ENCODE data around the gene CHGA.

The CHGA gene

DNA sequence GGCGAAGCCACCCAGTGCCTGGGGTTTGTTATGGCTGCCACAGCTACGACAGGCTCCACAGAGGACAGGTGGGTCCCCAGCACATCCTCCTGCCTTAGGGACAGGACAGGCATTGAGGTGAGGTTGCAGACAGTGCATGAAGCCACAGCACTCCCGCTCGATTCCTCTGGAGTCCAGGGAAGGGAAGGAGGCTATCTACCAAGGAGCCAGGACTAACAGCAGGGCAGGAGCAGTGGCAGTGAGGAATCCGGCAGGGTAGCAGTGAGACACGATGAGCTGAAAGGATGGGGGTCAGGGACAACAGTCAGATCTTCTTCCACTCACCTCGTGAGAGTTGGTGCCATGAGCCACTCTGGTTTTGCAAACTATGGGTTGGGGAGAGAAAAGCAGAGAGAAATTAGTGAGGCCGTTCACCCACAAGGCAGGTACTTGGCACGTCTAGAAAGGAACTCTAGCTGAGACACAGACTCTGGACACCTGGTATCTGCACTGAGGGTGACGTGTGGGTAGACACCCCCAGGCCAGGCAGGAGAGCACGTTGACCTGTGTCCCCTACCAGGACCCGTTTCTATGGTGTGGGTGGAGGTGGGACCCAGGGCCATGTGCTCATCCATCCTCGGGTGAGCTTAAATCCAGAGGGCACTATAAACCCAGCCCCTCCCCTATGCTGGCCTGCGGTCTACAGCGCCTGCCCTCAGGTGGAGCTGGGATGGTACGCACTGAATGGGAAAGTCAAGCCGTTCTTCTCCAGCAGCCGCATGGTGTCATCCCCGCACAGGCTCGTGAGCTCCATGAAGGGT is 39.3 kb downstream of the CHGA start:
- DNase-seq (ENCODE audit: low read depth): no peak

DNA sequence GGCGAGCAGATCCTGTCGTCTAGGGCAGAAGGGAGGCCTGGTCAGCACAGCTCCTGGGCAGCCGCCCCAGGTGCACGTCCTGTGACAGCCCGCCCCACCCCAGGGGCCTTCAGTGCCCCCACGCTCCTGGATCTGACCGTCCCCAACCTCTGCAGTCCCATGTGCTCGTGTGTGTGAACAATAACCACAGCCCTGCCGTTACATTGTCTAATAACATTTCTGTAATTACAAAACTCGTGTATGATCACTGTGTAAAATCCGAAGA is 39.8 kb downstream of the CHGA start:
- DNase-seq (ENCODE audit: low read depth): no peak

DNA sequence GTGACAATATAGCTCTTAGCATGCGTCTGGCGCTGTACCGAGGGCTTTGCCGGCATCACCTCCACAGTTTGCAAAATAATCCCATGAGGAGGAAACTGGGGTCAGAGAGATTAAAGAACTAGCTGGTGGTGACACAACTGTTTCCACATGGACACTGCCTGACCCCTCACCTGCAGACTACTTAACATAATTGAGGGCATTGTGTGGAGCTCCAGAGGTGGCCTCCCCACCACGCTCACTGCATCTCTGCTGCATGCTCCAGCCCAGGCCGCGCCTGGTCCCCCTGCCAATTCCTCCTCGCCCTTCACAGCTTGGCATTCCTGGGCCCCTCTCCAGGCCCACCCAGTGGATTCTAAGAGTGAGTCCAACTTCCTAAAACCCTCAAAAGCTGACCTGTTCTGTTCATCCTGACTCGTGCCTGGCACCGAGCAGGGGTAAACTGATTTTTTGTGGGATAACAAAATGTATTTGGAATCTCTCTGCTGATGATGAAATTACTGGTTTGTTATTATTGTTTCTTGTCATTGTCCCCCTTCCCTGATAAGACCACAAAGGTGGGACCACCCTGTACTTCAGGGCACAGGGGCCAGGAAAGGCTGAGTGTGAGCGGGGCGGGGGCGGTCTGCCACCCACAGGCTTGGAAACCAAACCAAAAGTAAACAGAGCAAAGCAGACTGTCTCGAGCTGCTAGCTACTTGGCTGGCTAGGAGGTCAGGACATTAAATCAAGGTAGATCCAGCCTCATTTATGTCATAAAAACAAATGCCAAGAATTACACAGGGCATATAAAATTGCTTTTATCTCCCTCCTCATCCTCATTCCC is 40.6 kb downstream of the CHGA start:
- DNase-seq (ENCODE audit: low read depth): no peak

DNA sequence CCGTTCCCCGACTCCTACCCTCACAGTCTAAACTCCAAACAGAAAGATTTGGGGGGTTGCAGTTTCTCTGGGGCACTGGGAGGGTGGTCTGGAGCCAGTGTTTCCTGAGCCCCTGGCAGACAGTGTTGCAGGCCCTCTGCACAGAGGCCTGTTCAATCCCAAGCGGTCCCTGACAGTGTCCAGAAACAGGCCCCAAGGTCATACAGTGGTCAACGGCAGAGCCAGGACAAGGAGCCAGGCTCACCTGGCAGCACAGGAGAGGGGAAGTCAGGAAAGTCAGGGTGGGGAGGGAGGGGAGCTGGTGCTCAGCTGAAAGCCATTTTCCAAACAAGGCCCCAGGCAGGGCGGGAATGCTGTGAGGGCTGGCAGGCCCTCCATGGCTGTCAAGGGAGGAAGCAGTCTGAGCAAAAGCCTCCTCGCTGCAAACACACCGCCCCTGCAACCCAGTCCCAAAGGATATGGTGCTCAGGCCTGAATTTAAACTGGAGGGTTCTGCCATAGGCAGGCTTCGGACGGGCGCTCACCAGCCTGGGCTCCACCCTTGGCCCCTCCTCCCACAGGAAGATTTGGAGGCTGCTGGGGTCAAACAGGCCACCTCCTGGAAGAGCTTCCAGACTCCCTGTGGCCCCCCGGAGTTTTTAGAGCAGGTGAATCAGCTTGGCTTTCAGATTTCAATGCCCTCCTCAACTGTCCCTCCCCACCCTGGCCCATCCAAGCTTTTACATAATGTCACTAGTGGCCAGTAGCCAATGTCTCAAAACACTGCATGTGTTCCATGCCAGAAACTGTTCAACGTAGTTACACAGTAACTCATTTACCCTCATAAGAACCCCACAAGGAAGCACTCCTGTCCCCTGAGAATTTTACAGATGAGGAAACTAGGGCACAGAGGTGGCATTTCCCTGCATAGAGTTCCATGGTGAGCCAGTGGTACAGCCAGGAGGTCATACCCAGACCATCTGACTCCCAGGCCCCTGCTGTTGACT is 41.5 kb downstream of the CHGA start:
- DNase-seq (ENCODE audit: low read depth): no peak

DNA sequence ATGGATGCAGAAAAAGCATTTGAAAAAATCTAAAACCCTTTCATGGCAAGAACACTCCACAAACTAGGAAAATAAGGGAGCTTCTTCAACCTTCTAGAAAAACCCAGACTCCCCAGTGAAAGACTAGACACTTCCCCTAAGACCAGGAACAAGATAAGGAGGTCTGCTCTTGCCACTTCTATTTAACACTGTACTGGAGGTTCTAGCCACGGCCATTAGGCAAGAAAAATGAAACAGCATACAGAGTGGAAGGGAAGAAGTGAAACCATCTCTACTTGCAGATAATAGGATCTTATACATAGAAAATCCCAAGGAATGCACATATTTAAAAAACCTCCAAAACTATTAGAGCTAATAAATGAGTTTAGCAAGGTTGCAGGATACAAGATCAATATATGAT is 42.3 kb downstream of the CHGA start:
- DNase-seq (ENCODE audit: low read depth): no peak

DNA sequence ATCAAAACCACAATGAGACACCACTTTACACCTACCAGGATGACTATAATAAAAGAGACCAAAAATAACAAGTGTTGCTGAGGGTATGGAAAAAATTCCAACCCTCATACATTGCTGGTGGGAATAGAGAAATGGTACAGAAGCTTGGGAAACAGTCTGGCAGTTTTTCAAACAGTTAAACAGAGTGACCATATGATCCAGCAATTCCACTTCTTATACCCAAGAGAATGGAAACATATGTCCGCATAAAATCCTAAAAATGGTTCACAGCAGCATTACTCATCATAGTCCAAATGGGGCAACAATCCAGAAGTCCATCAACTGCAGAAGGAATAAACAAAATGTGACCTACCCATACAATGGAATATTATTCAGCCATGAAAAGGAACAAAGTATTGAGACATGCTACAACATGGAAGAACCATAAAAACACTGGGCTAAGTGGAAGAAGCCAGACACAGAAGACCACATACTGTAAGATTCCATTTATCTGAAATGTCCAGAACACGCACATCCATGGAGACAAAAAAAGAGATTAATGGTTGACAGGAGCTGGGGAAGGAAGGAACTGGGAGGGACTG is 44.5 kb downstream of the CHGA start:
- no peak for DNase-seq (ENCODE audit: low read depth)

DNA sequence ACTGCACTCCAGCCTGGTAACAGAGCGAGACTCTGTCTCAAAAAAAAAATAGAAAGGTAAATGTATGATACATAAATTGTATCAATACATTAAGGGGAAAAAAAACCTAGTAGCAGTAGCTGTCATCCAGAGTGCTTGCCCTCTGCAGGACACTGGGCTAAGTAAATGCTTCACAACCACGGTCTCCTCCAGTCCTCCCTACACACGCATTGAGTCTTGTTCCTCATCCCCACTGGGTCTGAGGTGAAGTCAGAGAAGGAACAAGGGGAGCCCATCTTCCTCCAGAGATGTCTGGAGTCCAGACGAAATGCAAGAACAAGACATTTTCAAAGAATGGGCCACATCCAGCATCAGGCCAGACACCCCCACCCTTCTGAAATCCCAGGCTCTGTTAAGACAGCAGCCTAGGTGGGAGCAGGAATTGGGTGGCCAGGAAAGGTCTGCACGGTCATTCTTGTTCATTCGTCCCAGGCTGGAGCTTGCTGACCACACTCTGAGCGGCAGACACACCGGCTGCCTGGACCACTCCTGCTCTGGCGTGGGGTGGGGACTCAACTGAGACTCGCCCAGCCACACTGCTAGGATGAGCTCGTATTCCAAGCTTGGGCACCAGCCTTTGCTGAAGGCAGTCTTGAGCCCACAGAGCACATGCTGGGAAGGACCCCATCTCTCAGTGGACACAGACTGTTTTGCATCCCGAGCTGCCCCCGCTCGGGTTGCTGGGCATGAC is 45.5 kb downstream of the CHGA start:
- no peak for DNase-seq (ENCODE audit: low read depth)

DNA sequence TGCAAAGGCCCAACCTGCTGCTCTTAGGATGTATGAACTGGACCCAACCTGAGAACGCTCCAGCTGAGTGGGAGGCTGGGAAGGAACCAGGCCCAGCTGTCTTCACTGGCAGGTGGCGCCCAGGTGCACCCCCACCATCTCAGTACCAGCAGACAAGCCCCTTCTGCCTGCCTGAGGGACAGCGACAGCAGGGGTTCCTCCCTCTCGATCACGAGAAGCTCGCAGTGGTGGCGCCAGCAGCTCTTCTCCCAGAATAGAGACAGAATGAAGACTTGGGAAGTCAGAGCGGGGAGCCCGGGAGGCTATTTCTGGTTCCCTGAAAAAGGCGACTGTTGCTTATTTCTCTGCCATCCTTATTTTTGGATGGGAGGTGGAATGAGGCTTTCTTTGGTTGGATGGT is 46.5 kb downstream of the CHGA start:
- DNase-seq (ENCODE audit: low read depth): no peak

DNA sequence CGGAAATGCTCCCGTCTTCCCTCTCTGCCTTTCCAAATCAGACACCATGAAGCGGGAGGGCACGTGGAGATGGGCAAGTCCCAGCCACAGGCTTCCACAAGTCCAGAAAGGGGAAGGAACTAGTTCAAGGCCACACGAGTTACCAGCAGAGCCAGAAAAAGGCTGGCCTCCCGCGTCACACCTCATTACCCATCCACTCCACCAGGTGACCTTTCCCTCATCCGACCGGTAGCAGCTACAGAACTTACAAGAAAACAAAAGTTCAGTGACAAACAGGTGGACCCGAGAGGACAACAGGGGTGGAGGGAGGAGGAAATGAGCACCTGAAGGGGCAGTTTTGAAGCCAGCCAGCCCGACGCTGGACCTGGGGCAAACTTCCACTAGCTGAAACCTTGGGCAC is 46.9 kb downstream of the CHGA start:
- DNase-seq (ENCODE audit: low read depth): no peak

DNA sequence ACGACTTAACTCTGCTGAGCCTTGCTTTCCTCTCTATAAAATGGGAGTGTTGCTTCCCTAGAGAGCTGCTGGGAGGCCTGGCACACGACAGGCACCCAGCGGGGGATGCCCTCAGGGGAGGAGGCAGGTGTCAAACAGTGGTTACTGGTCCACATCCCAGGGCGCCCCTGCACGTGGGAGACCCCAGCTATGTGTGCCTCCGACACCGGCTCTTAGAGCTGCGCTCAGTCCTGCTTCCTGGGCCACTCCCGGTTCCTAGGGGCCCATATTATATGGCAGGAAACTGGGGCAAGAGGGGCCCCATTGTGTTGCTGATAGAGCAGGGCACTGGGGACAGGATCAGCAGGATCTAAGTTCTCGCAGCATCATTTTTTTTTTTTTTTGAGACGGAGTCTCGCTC is 47.3 kb downstream of the CHGA start:
- no peak for DNase-seq (ENCODE audit: low read depth)

DNA sequence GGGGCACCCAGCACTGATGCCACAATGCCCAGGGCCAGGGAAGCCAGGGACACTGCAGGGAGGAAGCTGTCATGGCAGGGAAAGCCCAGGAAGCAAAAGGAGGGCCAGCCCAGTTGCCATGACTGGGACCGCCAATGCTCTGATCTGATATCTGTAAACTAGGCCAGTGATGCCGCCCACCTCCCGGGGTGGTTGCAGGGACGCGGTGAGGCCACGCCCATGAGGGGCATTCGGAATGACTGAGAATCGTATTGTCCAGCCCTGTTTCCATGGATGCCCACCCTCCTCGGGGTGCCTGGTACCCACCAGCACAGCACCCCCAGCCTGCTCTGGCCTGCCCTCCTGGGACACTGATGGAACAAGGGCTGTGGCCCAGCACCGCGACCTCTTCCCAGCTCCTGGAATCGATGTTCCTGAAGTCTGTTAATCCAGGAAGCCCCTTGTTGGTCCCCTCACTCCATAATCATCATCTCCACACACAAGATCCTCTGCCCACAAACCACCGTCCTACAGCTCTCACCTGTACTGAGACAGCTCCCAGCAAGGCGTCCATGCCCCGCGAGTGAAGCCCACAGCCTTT is 48.7 kb downstream of the CHGA start:
- no peak for DNase-seq (ENCODE audit: low read depth)

DNA sequence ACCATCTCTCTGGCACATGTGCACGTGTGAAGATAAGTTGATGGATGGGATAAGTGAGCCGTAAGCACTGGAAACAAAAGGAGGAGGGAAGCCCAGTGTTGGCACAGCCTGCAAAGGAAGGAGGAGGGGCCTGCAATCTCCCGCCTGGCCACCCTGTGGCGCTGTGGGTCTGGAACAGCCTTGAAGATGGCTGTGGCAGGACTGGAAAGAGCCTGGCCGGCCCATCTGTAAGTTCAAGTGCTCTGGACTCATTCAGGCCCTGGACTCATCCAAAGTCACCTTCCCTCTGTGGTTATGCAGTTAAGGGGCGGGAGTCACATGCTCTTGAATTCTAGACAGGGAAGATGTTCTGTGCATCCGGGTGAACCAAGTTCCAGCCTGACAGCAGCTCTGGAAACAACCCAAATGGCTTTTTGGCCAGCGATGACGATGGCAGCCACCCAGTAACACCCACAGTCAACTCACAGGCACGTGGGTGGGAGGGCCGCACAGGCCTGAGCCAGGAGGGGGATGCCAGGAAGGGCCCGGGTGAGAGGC is 50.4 kb downstream of the CHGA start:
- DNase-seq (ENCODE audit: low read depth): no peak

DNA sequence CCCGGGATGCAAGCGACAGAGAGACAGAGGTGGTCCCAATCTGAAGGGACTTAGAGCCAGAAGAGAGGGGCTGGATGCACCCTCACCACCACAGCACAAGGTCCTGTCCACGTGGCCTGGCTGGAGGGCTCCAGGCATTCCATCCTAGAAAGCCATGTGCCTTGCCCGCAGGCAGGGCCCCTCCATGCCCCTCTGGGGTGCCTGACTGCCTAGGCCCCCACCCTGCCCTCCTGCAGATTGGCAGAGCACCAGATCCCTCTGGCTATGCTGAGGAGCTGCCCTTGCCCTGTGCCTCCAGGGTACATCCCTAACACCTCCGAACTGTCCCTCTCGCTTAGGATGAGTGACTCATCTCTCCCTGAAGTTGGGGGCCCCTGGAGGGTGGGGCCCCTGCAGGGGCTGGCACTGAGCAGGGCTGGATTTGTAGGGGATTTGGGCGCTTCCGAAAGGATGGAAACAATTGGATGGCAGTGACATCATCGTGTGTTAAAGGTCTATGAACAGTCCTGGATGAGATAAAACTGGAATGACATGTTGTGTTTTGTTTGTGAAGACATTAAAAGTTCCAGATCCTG is 50.9 kb downstream of the CHGA start:
- no peak for DNase-seq (ENCODE audit: low read depth)

DNA sequence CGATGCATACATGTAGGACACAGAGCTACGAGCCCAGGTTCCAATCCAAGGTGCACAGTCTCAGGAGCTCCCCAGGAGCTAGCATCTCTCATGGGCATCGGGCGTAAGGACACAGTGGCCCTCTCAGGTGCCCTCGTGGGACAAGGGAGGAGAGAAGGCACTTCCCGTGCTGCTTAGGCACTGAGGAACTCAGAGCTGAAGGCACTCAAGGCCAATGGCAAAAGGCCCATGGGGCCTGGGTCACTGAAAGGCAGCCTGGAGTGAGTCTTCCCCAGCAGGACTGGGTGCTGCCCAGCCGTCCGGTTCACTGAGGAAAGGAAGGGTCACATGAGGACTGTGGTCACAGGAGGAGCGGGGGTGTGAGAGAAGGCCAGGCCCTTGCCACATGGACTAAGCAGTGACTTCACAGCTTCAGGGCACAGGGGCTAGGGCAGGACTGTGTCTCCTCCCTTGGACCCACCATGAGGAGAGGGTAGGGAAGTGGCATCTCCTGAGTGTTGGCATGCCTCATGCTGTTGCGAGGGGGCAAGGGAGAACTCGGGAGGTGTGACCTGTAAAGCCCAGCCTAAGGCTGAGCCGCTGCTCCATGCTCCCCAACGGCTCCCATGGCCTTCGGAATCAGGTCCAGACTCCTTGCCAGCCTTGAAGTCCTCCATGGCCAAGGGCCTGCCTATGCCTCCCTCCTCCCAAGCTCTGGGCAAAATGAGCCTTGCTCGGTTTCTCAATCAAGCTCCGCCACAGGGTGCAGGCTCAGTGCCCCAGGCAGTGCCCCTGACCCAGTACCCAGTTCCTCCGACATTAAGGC is 51.8 kb downstream of the CHGA start:
- no peak for DNase-seq (ENCODE audit: low read depth)

DNA sequence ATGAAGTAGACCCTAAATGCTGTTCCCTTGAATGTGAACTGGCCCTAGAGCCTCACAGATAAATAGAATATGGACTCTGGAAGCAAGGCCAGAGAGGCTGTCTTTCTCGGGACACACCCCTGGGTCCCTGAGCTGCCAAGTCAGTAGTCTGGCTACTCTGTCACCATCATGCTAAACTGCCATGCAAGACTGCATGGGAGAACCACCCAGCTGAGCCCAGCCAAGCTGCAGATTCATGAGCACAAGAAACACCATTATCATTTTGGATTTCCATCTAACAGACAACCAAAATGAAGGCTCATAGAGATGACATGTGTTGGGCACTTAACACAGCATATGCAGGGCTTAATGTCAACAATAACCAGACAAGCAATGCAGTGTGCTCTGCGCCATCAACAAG is 53.3 kb downstream of the CHGA start:
- no peak for DNase-seq (ENCODE audit: low read depth)

DNA sequence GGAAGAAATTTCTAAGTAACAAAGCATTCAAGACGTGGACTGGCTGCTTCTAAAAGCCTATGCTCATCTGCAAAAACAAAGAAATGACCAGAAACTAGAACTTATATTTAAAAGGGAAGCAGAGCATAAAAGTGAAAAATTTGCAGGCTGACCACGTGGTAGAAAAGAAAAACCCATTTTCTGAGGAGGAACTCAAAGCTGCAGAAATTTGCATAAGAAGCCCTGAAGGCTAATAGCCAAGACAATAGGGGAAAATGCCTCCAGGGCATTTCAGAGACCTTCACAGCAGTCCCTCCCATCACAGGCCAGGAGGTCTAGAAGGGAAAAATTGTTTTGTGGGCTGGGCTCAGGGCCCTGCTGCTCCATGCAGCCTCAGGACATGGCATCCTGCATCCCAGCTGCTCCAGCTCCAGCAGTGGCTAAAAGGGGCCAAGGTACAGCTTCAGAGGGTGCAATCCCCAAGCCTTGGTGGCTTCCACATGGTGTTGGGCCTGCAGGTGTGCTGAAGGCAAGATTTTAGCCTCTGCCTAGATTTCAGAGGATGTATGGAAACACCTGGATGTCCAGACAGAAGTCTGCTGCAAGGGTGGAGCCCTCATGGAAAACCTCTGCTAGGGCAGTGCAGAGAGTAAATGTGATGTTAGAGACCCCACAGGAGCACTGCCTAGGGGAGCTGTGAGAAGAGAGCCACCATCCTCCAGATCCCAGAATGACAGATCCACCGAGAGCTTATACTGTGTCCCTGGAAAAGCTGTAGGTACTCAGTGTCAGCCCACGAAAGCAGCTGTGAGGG is 55.5 kb downstream of the CHGA start:
- DNase-seq (ENCODE audit: low read depth): no peak

DNA sequence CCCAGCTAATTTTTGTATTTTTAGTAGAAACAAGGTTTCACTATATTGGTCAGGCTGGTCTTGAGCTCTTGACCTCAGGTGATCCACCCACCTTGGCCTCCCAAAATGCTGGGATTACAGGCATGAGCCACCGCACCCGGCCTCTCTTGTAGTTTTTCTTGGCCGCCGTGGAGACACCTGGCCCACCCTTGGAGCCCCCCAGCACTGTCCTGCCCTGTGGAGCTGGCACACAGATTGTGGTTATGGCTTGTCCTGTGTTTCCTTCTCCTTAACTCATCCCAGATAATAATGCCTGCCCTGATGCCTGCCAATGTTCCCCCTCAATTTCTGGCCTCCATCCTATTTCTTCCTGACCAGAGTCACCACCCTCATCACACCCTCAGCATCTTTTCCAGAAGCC is 57.9 kb downstream of the CHGA start:
- DNase-seq (ENCODE audit: low read depth): no peak

DNA sequence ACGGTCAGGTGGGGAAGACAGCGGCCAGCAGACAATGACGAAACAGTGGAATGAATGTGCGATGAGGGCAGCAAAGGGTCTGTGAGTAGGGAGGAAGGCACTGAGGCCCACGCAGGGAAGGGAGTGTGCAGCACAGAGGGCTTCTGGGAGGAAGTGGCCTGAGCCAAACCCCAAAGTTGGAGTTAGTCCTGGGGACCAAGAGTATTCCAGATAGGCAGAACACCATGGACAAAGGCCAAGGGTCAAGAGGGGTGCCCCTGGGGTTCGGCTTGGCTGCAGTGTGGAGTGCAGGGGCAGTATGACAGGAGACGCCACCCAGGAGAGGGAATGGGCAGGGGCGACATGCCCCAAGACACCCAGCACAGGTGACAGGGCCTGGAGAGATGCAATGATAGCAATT is 58.8 kb downstream of the CHGA start:
- DNase-seq (ENCODE audit: low read depth): no peak

DNA sequence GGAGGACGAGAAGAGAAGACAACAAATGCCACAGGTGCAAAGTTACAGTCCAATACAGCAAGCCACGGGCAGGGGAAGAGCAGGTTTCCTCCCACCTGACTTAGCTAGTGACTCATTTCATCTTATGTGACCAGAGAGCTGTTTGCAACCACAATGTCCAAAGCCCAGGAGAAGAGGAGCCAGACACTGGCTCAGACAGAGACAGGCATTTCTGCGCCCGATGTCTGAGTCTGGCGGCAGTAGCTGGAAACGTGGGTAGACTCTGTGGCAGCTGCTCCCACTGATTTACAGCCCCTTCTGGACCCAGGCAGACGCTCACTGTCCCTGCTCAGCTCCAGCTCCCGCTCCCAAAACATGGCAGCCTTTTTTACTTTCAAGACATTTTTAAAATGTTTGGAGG is 60.0 kb downstream of the CHGA start:
- DNase-seq (ENCODE audit: low read depth): no peak

Measured in non-pigmented ciliary epithelial cell (primary cell).